Activated CD8-positive, alpha-beta memory T cell treated with anti-CD3 and anti-CD28 coated beads for 24 hours (primary cell): Measurements from ENCODE around the gene MYBBP1A.

Experiments used
- DNase-seq: peaks from one replicate; pipeline ENCODE4 v3.0.0-alpha.2; 2020

The MYBBP1A gene

GRCh38 chr17:4514206-4514605, 41.0 kb downstream of the MYBBP1A start:
- no peak for DNase-seq

- DNase-seq, result no peak
These were observed 41.8 kb downstream of the MYBBP1A start for GRCh38 chr17:4513113-4514032.

- no peak for DNase-seq
These were observed 42.8 kb downstream of the MYBBP1A start for GRCh38 chr17:4512156-4513112.

- no peak for DNase-seq
These were observed 43.8 kb downstream of the MYBBP1A start for GRCh38 chr17:4511199-4511932.

GRCh38 chr17:4510618-4510941, 44.6 kb downstream of the MYBBP1A start:
- DNase-seq, result no peak

- DNase-seq, result no peak
These were observed 45.1 kb downstream of the MYBBP1A start for GRCh38 chr17:4509923-4510617.

GRCh38 chr17:4509401-4509800, 45.8 kb downstream of the MYBBP1A start:
- no peak for DNase-seq

- no peak for DNase-seq
These were observed 47.0 kb downstream of the MYBBP1A start for GRCh38 chr17:4508207-4508606.

- DNase-seq, result no peak
These were observed 47.6 kb downstream of the MYBBP1A start for GRCh38 chr17:4507361-4508111.

GRCh38 chr17:4506892-4507291, 48.3 kb downstream of the MYBBP1A start:
- DNase-seq, result no peak

- DNase-seq, result no peak
These were observed 48.9 kb downstream of the MYBBP1A start for GRCh38 chr17:4506175-4506813.

- no peak for DNase-seq
These were observed 50.0 kb downstream of the MYBBP1A start for GRCh38 chr17:4505187-4505586.

- no peak for DNase-seq
These were observed 51.0 kb downstream of the MYBBP1A start for GRCh38 chr17:4504188-4504587.

GRCh38 chr17:4503283-4504025, 51.7 kb downstream of the MYBBP1A start:
- no peak for DNase-seq

- no peak for DNase-seq
These were observed 52.6 kb downstream of the MYBBP1A start for GRCh38 chr17:4502466-4503154.

- DNase-seq, result no peak
These were observed 53.8 kb downstream of the MYBBP1A start for GRCh38 chr17:4501295-4501949.

GRCh38 chr17:4500191-4500571, 55.0 kb downstream of the MYBBP1A start:
- DNase-seq, result no peak

- DNase-seq, result peak; percentile 70
These were observed 55.6 kb downstream of the MYBBP1A start for GRCh38 chr17:4499431-4500190.
